T follicular helper cell (primary cell): ENCODE results near the gene RHBDD2.
A peak's percentile ranks its signal among the peaks of the same experiment; 100 is the strongest.
"Not testable (repeated sequence)": the region's sequence is repeated elsewhere in the genome, so short reads cannot be mapped to it uniquely, and the experiment has no call there.

ENCODE experiments used
- DNase-seq: peaks from one replicate; pipeline ENCODE4 v3.0.0-alpha.2; 2020; ENCODE audit warnings: low read depth
- total RNA-seq, 2 experiments: gene quantifications; one replicate each; lab custom pipeline; 2026; lab: John Stamatoyannopoulos, UW

The RHBDD2 gene
- total RNA-seq = 38.9 to 65.6 reads per million in 2 experiments

DNA sequence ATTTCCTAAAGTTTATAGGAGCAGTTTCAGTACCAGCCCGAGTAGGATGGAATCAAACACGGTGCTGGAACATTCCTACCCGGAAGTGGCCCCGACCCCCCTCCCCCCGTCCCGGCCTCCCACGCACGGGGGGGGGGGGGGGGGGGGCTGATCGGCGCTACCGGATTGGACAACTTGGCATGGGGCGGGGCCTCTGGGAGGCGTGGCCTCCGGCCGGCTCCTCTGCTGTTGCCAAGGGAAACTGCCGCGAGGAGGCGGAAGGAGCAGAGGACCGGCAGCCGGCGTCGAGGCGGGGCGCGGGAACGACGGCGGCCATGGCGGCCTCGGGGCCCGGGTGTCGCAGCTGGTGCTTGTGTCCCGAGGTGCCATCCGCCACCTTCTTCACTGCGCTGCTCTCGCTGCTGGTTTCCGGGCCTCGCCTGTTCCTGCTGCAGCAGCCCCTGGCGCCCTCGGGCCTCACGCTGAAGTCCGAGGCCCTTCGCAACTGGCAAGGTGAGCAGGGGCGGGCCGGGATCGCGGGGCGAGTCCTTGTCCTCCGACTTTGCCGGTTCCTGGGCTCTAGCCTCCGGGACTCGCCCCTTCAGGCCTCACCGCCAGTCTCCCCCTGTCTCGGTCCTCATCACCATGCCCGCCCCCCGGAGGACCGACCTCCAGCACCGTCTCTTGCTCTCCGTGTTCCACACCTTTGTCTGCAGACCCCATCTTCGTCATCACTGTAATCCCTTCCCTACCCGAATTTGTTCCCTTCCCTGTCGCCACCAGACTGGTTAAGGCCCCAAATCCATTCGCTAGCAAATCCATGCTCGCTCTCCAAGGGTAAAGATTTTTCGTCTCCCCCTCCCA, at the start of gene RHBDD2:
RHBDD2 (plus strand) TSS at position 266 of the 843 bp plus-strand sequence; CDS start at position 315, 49 bp downstream.
- peak; percentile 94 for DNase-seq

DNA sequence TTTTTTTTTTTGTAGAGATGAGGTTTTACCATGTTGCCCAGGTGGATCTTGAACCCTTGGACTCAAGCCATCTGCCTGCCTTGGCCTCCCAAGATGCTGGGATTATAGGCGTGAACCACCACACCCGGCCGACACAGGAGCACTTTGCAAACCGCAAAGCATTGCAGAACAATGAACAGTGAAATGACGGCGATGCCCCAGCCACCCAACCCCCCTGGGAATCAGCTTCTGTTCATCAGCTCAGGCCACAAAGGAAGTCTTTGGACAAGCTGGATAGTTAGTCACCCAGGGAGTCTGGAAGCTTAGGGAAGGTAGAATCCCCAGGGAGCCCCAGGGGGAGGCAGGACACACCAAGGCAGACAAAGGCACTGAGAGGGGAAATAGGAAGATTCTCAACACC, 49.2 kb upstream of the RHBDD2 start:
- not testable (repeated sequence) for DNase-seq

DNA sequence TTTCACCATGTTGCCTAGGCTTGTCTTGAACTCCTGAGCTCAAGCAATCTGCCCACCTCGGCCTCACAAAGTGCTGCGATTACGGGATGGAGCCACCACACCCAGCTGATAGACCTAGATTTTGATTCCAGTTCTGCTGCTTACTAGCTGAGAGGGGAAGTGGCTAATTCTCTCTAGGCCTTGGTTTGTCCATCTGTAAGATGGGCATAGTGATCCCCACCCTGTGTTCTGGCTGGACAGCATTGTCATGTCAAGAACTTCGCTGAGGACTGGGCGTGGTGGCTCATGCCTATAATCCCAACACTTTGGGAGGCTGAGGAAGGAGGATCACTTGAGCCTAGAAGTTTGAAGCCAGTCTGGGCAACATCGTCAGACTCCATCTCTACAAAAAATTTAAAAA, 47.9 kb upstream of the RHBDD2 start:
- DNase-seq = no peak

GRCh38 chr7:75833662-75834061, 45.2 kb upstream of the RHBDD2 start:
- not testable (repeated sequence) for DNase-seq

- no peak for DNase-seq
Observed at GRCh38 chr7:75835688-75836285, 43.0 kb upstream of the RHBDD2 start.

GRCh38 chr7:75836798-75837197, 42.0 kb upstream of the RHBDD2 start:
- no peak for DNase-seq

DNA sequence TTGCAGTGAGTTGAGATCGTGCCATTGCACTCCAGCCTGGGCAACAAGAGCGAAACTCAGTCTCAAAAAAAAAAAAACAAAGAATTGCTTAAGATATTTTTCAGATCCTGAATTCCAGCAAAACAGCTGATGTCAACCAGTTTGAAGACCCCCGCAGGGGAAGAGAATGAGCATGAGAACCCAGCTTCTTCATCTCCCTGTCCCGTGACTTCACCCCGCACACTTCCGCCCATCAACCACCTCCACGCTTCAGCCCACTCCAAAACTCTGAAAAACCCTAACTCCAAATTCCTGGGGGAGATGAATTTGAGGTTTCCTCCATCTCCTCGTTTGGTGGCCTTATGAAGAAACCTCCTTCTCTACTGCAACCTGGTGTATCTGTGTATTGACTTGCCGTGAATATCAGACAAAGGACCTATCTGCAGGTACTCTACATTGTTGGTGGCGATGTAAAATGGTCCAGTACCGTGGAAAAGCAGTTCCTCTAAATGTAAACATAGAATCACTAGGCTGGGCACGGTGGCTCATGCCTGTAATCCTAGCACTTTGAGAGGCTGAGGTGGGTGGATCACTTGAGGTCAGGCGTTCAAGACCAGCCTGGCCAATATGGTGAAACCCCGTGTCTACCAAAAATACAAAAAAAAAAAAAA, 40.4 kb upstream of the RHBDD2 start:
- not testable (repeated sequence) for DNase-seq

- DNase-seq = no peak
Observed at GRCh38 chr7:75840029-75840428, 38.8 kb upstream of the RHBDD2 start.

- DNase-seq = no peak
Observed at GRCh38 chr7:75842836-75843446, 35.9 kb upstream of the RHBDD2 start.

- no peak for DNase-seq
Observed at GRCh38 chr7:75843613-75844116, 35.2 kb upstream of the RHBDD2 start.

GRCh38 chr7:75844158-75844557, 34.7 kb upstream of the RHBDD2 start:
- no peak for DNase-seq

DNA sequence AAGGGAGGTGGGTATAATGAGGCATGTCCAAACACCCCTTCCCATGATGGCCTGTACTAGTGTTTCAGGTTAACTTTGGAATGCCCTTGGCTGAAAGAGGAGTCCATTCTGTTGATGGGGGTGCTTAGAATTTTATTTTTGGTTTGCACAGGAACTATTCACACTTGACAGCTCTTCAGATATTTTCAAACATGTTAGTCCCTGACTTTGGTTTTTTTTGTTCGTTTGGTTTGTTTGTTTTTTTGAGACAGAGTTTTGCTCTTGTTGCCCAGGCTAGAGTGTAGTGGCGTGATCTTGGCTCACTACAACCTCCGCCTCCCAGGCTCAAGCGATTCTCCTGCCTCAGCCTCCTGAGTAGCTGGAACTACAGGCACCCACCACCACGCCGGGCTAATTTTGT, 33.7 kb upstream of the RHBDD2 start:
- not testable (repeated sequence) for DNase-seq

DNA sequence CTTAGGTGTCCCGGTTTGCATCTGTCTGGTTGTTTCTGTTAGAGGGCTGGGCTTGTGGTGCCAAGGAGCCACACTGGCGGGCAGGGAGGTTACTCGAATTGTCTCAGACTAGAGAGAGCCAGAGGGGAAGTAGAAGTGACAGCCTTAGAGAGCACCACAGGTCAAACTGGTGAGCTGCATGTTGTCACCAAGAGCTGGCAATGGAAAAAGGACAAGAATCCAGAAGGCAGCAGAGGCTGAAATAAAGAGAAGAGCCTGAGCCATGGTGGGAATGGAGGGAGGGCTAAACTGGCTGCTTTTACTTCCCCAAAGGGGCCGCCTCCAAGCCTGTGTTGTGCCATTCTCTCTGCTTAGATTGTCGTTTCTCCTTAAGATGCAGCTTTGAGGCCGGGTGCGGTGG, 31.1 kb upstream of the RHBDD2 start:
- DNase-seq = no peak

GRCh38 chr7:75849573-75849972, 29.3 kb upstream of the RHBDD2 start:
- no peak for DNase-seq

DNA sequence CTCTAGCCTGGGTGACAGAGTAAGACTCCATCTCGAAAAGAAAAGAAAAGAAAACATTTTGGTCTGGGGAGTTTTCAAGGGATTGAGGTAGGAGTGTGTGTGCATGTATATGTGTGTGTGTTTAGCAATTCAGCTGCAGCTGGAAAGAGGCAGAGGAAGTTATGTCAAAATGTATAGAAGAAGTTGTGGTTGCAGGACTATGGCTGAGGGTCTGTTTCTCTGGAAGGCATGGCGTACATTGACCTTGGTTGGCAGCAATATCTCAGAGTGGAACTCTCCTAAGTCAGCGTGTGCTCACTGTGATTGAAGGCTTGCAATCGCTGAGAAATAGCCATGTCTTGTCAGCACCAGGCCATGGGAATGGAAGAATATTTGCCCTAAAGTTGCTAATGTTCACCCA, 28.6 kb upstream of the RHBDD2 start:
- DNase-seq = no peak

DNA sequence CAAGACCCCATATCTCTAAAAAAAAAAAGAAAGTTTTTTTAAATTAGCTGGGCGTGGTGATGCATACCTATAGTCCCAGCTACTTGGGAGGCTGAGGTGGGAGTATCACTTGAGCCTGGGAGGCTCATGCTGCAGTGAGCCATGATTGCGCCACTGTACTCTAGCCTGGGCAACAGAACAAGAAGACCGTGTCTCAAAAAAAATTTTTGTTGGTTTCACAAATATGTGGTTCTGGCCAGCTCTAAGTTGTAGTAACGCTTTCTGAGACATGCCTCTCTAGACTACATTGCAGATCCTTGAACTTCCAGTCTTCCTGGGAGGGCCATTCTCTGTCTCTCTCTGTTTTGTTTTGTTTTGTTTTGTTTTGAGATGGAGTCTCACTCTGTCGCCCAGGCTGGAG, 24.6 kb upstream of the RHBDD2 start:
- no peak for DNase-seq

- DNase-seq = not testable (repeated sequence)
Observed at GRCh38 chr7:75854813-75855345, 24.0 kb upstream of the RHBDD2 start.

DNA sequence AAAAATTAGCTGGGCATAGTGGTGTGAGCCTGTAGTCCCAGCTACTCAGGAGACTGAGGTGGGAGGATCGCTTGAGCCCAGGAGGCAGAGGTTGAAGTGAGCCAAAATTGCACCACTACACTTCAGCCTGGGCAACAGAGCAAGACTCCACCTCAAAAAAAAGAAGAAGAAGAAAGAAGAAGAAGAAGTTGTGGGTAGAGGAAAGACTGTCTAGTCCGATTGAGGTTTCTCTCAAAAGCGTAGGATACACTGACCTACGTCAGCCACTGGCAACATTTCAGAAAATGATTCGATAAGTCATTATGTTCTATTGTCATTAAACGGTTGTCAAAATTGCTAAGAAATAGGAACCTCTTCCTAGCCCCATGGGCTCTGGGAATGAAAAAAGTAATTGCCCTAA, 22.3 kb upstream of the RHBDD2 start:
- DNase-seq = no peak

DNA sequence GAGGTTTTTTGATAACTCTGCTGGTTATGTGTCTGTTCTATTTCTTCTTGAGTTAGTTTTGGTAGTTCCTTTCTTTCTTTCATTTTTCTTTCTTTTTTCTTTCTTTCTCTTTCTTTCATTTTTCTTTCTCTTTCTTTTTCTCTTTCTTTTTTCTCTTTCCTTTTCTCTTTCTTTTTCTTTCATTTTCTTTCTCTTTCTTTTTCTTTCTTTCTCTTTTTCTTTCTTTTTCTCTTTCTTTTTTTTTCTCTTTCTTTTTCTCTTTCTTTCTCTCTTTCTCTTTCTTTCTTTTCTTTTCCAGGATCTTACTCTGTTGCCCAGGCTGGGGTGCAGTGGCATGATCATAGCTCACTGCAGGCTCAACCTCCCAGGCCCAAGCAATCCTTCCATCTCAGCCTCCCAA, 20.4 kb upstream of the RHBDD2 start:
- no peak for DNase-seq

DNA sequence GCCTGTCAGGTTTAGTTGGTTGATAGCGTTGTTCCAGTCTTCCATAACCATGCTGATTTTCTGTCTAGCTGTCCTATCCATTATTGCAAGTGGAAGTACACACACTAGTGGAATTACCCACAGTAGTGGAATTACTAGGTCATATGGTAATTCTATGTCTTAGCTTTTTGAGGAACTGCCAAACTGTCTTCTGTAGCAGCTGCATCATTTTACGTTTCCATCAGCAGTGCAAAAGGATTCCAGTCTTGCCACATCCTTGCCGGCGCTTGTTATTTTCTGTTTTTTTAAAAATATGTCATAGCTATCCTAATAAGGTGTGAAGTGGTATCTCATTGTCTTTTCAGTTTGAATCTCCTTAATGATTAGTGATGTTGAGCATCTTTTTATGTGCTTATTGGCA, 17.2 kb upstream of the RHBDD2 start:
- DNase-seq = no peak

GRCh38 chr7:75864251-75864650, 14.6 kb upstream of the RHBDD2 start:
- not testable (repeated sequence) for DNase-seq

- DNase-seq = no peak
Observed at GRCh38 chr7:75866114-75866488, 12.7 kb upstream of the RHBDD2 start.
